IPS-18c (cell line): Measurements from ENCODE around the gene PDIA6.
"Not testable (repeated sequence)": the region's sequence is repeated elsewhere in the genome, so short reads cannot be mapped to it uniquely, and the experiment has no call there.

Source experiments
- H3K4me3 ChIP-seq: 2 replicates; pipeline ENCODE4 v1.7.0; 2013; ENCODE audit warnings: low read depth, mild to moderate bottlenecking, low read length, moderate library complexity; ENCODE audit not compliant: insufficient read depth
- H3K9me3 ChIP-seq: one replicate; pipeline ENCODE4 v1.6.1; 2013; ENCODE audit warnings: mild to moderate bottlenecking, low read length, moderate library complexity; ENCODE audit not compliant: control insufficient read depth, insufficient read depth

PDIA6 gene

GRCh38 chr2:10793816-10794215 lies 18.8 kb downstream of the PDIA6 start:
- Histone ChIP-seq H3K9me3 (no peaks in the 10 kb centered on the region), H3K4me3 (no peak overlapping the region)

- H3K4me3 ChIP-seq: no peak overlapping the region
Observed at GRCh38 chr2:10792660-10793400, 19.8 kb downstream of the PDIA6 start.

GRCh38 chr2:10792001-10792634 lies 20.5 kb downstream of the PDIA6 start:
- H3K9me3 ChIP-seq: no peaks in the 10 kb centered on the region

More at GRCh38 chr2:10792660-10793400, 19.8 kb downstream of the PDIA6 start:
- no peaks in the 10 kb centered on the region for H3K9me3 ChIP-seq

GRCh38 chr2:10790228-10790973 lies 22.2 kb downstream of the PDIA6 start:
- no peaks in the 10 kb centered on the region for H3K9me3 ChIP-seq
- H3K4me3 ChIP-seq: no peak overlapping the region

More at GRCh38 chr2:10792001-10792634, 20.5 kb downstream of the PDIA6 start:
- no peak overlapping the region for H3K4me3 ChIP-seq

- no peak overlapping the region for H3K4me3 ChIP-seq
- no peaks in the 10 kb centered on the region for H3K9me3 ChIP-seq
Observed at GRCh38 chr2:10788855-10789254, 23.7 kb downstream of the PDIA6 start.

GRCh38 chr2:10787176-10787968 lies 25.2 kb downstream of the PDIA6 start:
- Histone ChIP-seq H3K4me3 (no peak overlapping the region), H3K9me3 (no peaks in the 10 kb centered on the region)

GRCh38 chr2:10786240-10786982 lies 26.2 kb downstream of the PDIA6 start:
- no peaks in the 10 kb centered on the region for H3K9me3 ChIP-seq
- H3K4me3 ChIP-seq: no peak overlapping the region

- no peak overlapping the region for H3K4me3 ChIP-seq
- H3K9me3 ChIP-seq: no peaks in the 10 kb centered on the region
Observed at GRCh38 chr2:10785260-10785659, 27.3 kb downstream of the PDIA6 start.

GRCh38 chr2:10784719-10785118 lies 27.9 kb downstream of the PDIA6 start:
- Histone ChIP-seq H3K9me3 (no peaks in the 10 kb centered on the region), H3K4me3 (no peak overlapping the region)

GRCh38 chr2:10783421-10783820 lies 29.2 kb downstream of the PDIA6 start:
- no peak overlapping the region for H3K4me3 ChIP-seq
- H3K9me3 ChIP-seq: no peaks in the 10 kb centered on the region

GRCh38 chr2:10781746-10782145 lies 30.8 kb downstream of the PDIA6 start:
- no peaks in the 10 kb centered on the region for H3K9me3 ChIP-seq
- no peak overlapping the region for H3K4me3 ChIP-seq

- H3K9me3 ChIP-seq, H3K4me3 ChIP-seq: not testable (repeated sequence)
Observed at GRCh38 chr2:10780821-10781220, 31.8 kb downstream of the PDIA6 start.

GRCh38 chr2:10780491-10780820 lies 32.1 kb downstream of the PDIA6 start:
- H3K4me3 ChIP-seq: no peak overlapping the region

GRCh38 chr2:10779776-10780490 lies 32.7 kb downstream of the PDIA6 start:
- Histone ChIP-seq H3K9me3 (no peaks in the 10 kb centered on the region), H3K4me3 (no peak overlapping the region)

More at GRCh38 chr2:10780491-10780820, 32.1 kb downstream of the PDIA6 start:
- H3K9me3 ChIP-seq: no peaks in the 10 kb centered on the region

- H3K4me3 ChIP-seq: no peak overlapping the region
- H3K9me3 ChIP-seq: no peaks in the 10 kb centered on the region
Observed at GRCh38 chr2:10778724-10779115, 33.9 kb downstream of the PDIA6 start.
